GM23338 (cell line): ENCODE measurements around the gene GRM8. TPM values are rescaled to one million over a fixed set of nuclear protein-coding genes. Genes with fewer than 3 reads are reported as not detected.

Source experiments
- ATAC-seq: fragments of 200-7000 bp; cut with Tn5 transposase; 3 replicates; pipeline ENCODE4 v1.9.1; 2020
- DNase-seq: peaks from one replicate; pipeline ENCODE4 v3.0.0-alpha.2; 2015; ENCODE audit warnings: low spot score
- H2AFZ ChIP-seq: fragments of 200-600 bp; sonication (generic); 2 replicates; pipeline ENCODE4 v1.8.0; 2016; ENCODE audit warnings: antibody characterized with exemption, mild to moderate bottlenecking, moderate library complexity
- H3F3A ChIP-seq: fragments of 200-600 bp; sonication (generic); replicated peaks from 2 replicates; pipeline ENCODE4 v1.8.0; 2017; ENCODE audit warnings: antibody characterized with exemption, mixed run types, low read depth
- H3K27ac ChIP-seq: fragments of 200-600 bp; sonication (generic); 2 replicates; pipeline ENCODE4 v1.6.1; 2016; ENCODE audit warnings: low read depth
- H3K27me3 ChIP-seq: fragments of 200-600 bp; sonication (generic); 2 replicates; pipeline ENCODE4 v1.8.0; 2016; ENCODE audit warnings: mild to moderate bottlenecking, mixed run types, moderate library complexity; ENCODE audit not compliant: insufficient read depth
- H3K36me3 ChIP-seq: fragments of 200-600 bp; sonication (generic); 2 replicates; pipeline ENCODE4 v1.8.0; 2016; ENCODE audit warnings: mild to moderate bottlenecking; ENCODE audit not compliant: insufficient read depth
- H3K4me1 ChIP-seq: fragments of 200-600 bp; sonication (generic); 2 replicates; pipeline ENCODE4 v1.8.0; 2016; ENCODE audit warnings: mild to moderate bottlenecking, moderate library complexity; ENCODE audit not compliant: insufficient read depth
- H3K4me2 ChIP-seq: fragments of 200-600 bp; sonication (generic); 2 replicates; pipeline ENCODE4 v1.7.1; 2017; ENCODE audit warnings: mixed run types
- H3K4me3 ChIP-seq: fragments of 200-600 bp; sonication (generic); 2 replicates; pipeline ENCODE4 v1.6.1; 2016; ENCODE audit warnings: mixed run types
- H3K79me2 ChIP-seq: fragments of 200-600 bp; sonication (generic); replicated peaks from 2 replicates; pipeline ENCODE4 v1.8.0; 2017; ENCODE audit warnings: mild to moderate bottlenecking; ENCODE audit not compliant: insufficient read depth
- H3K9me2 ChIP-seq: fragments of 200-600 bp; sonication (generic); 2 replicates; pipeline ENCODE4 v1.8.0; 2017; ENCODE audit not compliant: insufficient read depth
- H4K20me1 ChIP-seq: fragments of 200-600 bp; sonication (generic); replicated peaks from 2 replicates; pipeline ENCODE4 v1.8.0; 2017; ENCODE audit warnings: mild to moderate bottlenecking; ENCODE audit not compliant: insufficient read depth
- H3K27ac Mint-ChIP-seq: 2 replicates; pipeline ENCODE4 v1.8.0; 2020; ENCODE audit warnings: inconsistent platforms, mild to moderate bottlenecking, moderate library complexity, mixed read lengths
- H3K27me3 Mint-ChIP-seq: 3 replicates; pipeline ENCODE4 v1.8.0; 2022; ENCODE audit warnings: low read depth, mild to moderate bottlenecking, moderate library complexity, mixed read lengths, inconsistent platforms; ENCODE audit not compliant: insufficient read depth, poor library complexity
- H3K36me3 Mint-ChIP-seq: 3 replicates; pipeline ENCODE4 v1.8.0; 2021; ENCODE audit warnings: low read depth, mild to moderate bottlenecking, inconsistent platforms, moderate library complexity, mixed read lengths
- H3K4me1 Mint-ChIP-seq: 3 replicates; pipeline ENCODE4 v1.8.0; 2020; ENCODE audit warnings: mild to moderate bottlenecking, inconsistent platforms, mixed read lengths
- H3K4me3 Mint-ChIP-seq: 3 replicates; pipeline ENCODE4 v1.8.0; 2021; ENCODE audit warnings: moderate library complexity, mild to moderate bottlenecking, inconsistent platforms, mixed read lengths
- H3K9me3 Mint-ChIP-seq: 3 replicates; pipeline ENCODE4 v1.8.0; 2020; ENCODE audit warnings: moderate library complexity, mild to moderate bottlenecking, inconsistent platforms, mixed read lengths
- EZH2 ChIP-seq: fragments of 200-600 bp; sonication (generic); IDR thresholded peaks from one replicate; pipeline ENCODE4 v1.8.0; 2017; ENCODE audit warnings: antibody characterized with exemption, mild to moderate bottlenecking, low read depth; ENCODE audit not compliant: unreplicated experiment
- EZH2phosphoT487 ChIP-seq: fragments of 200-600 bp; sonication (generic); IDR thresholded peaks from one replicate; pipeline ENCODE4 v1.8.1; 2018; ENCODE audit warnings: antibody characterized with exemption; ENCODE audit not compliant: unreplicated experiment
- JUNB ChIP-seq: IDR thresholded peaks from one replicate; pipeline ENCODE4 v1.6.1; 2016; ENCODE audit warnings: antibody characterized with exemption; ENCODE audit not compliant: unreplicated experiment
- NANOG ChIP-seq: IDR thresholded peaks from 2 replicates; pipeline ENCODE4 v1.6.1; 2016; ENCODE audit warnings: antibody characterized with exemption, borderline replicate concordance
- POLR2AphosphoS5 ChIP-seq: IDR thresholded peaks from 2 replicates; pipeline ENCODE4 v1.6.1; 2016; ENCODE audit warnings: antibody characterized with exemption, low read depth
- STAT1 ChIP-seq: IDR thresholded peaks from one replicate; pipeline ENCODE4 v1.6.1; 2016; ENCODE audit warnings: antibody characterized with exemption; ENCODE audit not compliant: unreplicated experiment
- ZNF114 ChIP-seq: fragments of 250-450 bp; sonication (Bioruptor Pico); IDR thresholded peaks from 2 replicates; pipeline ENCODE4 v1.5.0; 2020; ENCODE audit warnings: mild to moderate bottlenecking, moderate library complexity
- polyA plus RNA-seq: library from polyadenylated mRNA; unstranded; fragments of >200 nt; fragmentation: Nextera tagmentation; extraction: Ambion mirVana; gene quantifications from 2 replicates; pipeline ENCODE4 v1.2.1, GENCODE V29; 2016
- total RNA-seq: library from RNA; depleted of rRNA; stranded (reverse); fragments of >200 nt; shearing (Covaris generic); gene quantifications from 2 replicates; pipeline ENCODE4 v1.2.3, GENCODE V29; 2014
- TF ChIP-seq, protein P1 (sequence below): fragments of 250-450 bp; sonication (Bioruptor Pico); IDR thresholded peaks from 2 replicates; pipeline ENCODE4 v1.5.0; 2020; ENCODE audit warnings: mild to moderate bottlenecking, moderate library complexity
- TF ChIP-seq, protein P2 (sequence below): IDR thresholded peaks from 2 replicates; pipeline ENCODE4 v1.6.1; 2016; ENCODE audit warnings: antibody characterized with exemption
- TF ChIP-seq, protein P3 (sequence below), 2 experiments: fragments of 200-600 bp in 1 of 2; sonication (generic) in 1 of 2; conservative IDR thresholded peaks; 2 replicates each; pipeline versions ENCODE4 v1.5.1 to v1.6.1; 2016 to 2017; ENCODE audit warnings: antibody characterized with exemption in 2 of 2, low read depth in 2 of 2, mild to moderate bottlenecking in 2 of 2, moderate library complexity in 1 of 2

The GRM8 gene
- total and polyA plus RNA-seq, 2 experiments from 2014 or later: 1.9 to 6.6 TPM

DNA sequence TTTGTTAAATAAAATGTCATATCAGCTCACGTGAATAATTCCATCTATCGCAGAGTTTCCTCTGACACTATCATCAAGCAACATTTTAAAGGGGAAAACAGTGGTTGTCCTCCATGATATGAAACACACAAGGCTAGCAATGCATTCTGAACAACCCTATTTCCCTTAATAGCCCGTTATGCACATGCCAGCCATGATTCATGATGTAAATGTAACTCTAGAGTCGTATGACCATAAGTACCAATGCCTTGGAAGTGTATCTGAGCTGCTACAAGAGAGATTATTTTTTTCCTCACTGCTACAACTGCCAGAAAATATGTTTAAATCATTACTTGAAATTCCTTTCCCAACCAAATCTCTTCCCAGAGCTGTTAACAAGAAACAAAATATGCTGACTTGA lies 159.4 kb downstream of the GRM8 start (continued):
- TF ChIP-seq, protein P1, sequence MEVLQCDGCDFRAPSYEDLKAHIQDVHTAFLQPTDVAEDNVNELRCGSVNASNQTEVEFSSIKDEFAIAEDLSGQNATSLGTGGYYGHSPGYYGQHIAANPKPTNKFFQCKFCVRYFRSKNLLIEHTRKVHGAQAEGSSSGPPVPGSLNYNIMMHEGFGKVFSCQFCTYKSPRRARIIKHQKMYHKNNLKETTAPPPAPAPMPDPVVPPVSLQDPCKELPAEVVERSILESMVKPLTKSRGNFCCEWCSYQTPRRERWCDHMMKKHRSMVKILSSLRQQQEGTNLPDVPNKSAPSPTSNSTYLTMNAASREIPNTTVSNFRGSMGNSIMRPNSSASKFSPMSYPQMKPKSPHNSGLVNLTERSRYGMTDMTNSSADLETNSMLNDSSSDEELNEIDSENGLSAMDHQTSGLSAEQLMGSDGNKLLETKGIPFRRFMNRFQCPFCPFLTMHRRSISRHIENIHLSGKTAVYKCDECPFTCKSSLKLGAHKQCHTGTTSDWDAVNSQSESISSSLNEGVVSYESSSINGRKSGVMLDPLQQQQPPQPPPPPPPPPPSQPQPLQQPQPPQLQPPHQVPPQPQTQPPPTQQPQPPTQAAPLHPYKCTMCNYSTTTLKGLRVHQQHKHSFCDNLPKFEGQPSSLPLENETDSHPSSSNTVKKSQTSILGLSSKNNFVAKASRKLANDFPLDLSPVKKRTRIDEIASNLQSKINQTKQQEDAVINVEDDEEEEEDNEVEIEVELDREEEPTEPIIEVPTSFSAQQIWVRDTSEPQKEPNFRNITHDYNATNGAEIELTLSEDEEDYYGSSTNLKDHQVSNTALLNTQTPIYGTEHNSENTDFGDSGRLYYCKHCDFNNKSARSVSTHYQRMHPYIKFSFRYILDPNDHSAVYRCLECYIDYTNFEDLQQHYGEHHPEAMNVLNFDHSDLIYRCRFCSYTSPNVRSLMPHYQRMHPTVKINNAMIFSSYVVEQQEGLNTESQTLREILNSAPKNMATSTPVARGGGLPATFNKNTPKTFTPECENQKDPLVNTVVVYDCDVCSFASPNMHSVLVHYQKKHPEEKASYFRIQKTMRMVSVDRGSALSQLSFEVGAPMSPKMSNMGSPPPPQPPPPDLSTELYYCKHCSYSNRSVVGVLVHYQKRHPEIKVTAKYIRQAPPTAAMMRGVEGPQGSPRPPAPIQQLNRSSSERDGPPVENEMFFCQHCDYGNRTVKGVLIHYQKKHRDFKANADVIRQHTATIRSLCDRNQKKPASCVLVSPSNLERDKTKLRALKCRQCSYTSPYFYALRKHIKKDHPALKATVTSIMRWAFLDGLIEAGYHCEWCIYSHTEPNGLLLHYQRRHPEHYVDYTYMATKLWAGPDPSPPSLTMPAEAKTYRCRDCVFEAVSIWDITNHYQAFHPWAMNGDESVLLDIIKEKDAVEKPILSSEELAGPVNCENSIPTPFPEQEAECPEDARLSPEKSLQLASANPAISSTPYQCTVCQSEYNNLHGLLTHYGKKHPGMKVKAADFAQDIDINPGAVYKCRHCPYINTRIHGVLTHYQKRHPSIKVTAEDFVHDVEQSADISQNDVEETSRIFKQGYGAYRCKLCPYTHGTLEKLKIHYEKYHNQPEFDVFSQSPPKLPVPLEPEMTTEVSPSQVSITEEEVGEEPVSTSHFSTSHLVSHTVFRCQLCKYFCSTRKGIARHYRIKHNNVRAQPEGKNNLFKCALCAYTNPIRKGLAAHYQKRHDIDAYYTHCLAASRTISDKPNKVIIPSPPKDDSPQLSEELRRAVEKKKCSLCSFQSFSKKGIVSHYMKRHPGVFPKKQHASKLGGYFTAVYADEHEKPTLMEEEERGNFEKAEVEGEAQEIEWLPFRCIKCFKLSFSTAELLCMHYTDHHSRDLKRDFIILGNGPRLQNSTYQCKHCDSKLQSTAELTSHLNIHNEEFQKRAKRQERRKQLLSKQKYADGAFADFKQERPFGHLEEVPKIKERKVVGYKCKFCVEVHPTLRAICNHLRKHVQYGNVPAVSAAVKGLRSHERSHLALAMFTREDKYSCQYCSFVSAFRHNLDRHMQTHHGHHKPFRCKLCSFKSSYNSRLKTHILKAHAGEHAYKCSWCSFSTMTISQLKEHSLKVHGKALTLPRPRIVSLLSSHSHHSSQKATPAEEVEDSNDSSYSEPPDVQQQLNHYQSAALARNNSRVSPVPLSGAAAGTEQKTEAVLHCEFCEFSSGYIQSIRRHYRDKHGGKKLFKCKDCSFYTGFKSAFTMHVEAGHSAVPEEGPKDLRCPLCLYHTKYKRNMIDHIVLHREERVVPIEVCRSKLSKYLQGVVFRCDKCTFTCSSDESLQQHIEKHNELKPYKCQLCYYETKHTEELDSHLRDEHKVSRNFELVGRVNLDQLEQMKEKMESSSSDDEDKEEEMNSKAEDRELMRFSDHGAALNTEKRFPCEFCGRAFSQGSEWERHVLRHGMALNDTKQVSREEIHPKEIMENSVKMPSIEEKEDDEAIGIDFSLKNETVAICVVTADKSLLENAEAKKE (CRISPR knock-in tag): no peak
- TF ChIP-seq EZH2phosphoT487 (no peak), STAT1 (no peak), POLR2AphosphoS5 (no peak), ZNF114 (CRISPR knock-in tag) (no peak), JUNB (no peak), EZH2 (no peak), NANOG (no peak)
- TF ChIP-seq, protein P2, sequence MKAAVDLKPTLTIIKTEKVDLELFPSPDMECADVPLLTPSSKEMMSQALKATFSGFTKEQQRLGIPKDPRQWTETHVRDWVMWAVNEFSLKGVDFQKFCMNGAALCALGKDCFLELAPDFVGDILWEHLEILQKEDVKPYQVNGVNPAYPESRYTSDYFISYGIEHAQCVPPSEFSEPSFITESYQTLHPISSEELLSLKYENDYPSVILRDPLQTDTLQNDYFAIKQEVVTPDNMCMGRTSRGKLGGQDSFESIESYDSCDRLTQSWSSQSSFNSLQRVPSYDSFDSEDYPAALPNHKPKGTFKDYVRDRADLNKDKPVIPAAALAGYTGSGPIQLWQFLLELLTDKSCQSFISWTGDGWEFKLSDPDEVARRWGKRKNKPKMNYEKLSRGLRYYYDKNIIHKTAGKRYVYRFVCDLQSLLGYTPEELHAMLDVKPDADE: no peak

DNA sequence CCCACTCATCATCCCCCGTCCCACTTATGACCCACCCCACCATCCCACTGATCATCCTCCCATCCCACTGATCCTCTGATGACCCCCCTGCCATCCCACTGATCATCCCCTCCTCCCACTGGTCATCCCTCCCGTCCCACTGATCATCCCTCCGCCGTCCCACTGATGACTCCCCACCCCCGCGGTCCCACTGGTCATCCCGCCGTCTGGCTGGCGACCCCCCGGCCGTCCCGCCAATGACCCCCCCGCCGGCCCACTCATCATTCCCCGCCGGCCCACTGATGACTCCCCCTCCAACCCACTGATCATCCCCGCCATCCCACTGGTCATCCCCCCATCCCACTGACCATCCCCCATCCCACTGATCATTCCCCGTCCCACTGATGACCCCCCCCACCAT lies 161.1 kb downstream of the GRM8 start:
- Histone ChIP-seq H3K79me2 (no peaks in the 10 kb centered on the region), H3K4me1 (peaks cover 3% of the 10 kb centered on the region; the same call in 1 of the 2 replicates), H3K36me3 (no peaks in the 10 kb centered on the region), H4K20me1 (no peaks in the 10 kb centered on the region), H3K27me3 (no peaks in the 10 kb centered on the region), H3K4me3 (no peak overlapping the region), H3K27ac (no peak overlapping the region), H3K9me2 (peaks cover 5% of the 10 kb centered on the region; the same call in 1 of the 2 replicates), H2AFZ (no peak overlapping the region), H3K4me2 (no peak overlapping the region), H3F3A (no peaks in the 10 kb centered on the region)
- Mint-ChIP-seq H3K4me1 (peaks cover 13% of the 10 kb centered on the region), H3K27ac (no peak overlapping the region), H3K36me3 (no peaks in the 10 kb centered on the region), H3K27me3 (no peaks in the 10 kb centered on the region), H3K4me3 (no peak overlapping the region), H3K9me3 (no peaks in the 10 kb centered on the region)
- DNase-seq: no peak
- ATAC-seq: no peak
- TF ChIP-seq, protein P3, sequence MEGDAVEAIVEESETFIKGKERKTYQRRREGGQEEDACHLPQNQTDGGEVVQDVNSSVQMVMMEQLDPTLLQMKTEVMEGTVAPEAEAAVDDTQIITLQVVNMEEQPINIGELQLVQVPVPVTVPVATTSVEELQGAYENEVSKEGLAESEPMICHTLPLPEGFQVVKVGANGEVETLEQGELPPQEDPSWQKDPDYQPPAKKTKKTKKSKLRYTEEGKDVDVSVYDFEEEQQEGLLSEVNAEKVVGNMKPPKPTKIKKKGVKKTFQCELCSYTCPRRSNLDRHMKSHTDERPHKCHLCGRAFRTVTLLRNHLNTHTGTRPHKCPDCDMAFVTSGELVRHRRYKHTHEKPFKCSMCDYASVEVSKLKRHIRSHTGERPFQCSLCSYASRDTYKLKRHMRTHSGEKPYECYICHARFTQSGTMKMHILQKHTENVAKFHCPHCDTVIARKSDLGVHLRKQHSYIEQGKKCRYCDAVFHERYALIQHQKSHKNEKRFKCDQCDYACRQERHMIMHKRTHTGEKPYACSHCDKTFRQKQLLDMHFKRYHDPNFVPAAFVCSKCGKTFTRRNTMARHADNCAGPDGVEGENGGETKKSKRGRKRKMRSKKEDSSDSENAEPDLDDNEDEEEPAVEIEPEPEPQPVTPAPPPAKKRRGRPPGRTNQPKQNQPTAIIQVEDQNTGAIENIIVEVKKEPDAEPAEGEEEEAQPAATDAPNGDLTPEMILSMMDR (conservative IDR thresholded peaks at IDR 0.05; ENCODE audit: low read depth in 2 of 2): no peak
